DOHH2 (cell line): Measurements from ENCODE around the gene RAB8B.

ENCODE experiments used
- H3F3A ChIP-seq: fragments of 200-600 bp; sonication (generic), shearing (Covaris generic); 2 replicates; pipeline ENCODE4 v1.6.0; 2016; ENCODE audit warnings: antibody characterized with exemption, mild to moderate bottlenecking; ENCODE audit not compliant: control insufficient read depth, insufficient read depth
- H3K27ac ChIP-seq: fragments of 200-600 bp; sonication (generic); 2 replicates; pipeline ENCODE4 v1.5.1; 2014; ENCODE audit warnings: low read depth, mild to moderate bottlenecking, low read length, moderate library complexity
- H3K27me3 ChIP-seq: fragments of 200-600 bp; sonication (generic); 2 replicates; pipeline ENCODE4 v1.6.1; 2014; ENCODE audit warnings: mild to moderate bottlenecking, low read length, mixed read lengths; ENCODE audit not compliant: control insufficient read depth
- H3K36me3 ChIP-seq: fragments of 200-600 bp; sonication (generic); 2 replicates; pipeline ENCODE4 v1.6.1; 2014; ENCODE audit warnings: mild to moderate bottlenecking, low read length, moderate library complexity, mixed read lengths; ENCODE audit not compliant: control insufficient read depth
- H3K4me1 ChIP-seq: fragments of 200-600 bp; sonication (generic); 2 replicates; pipeline ENCODE4 v1.6.1; 2014; ENCODE audit warnings: mild to moderate bottlenecking, low read length, mixed read lengths; ENCODE audit not compliant: control insufficient read depth
- H3K4me2 ChIP-seq: fragments of 200-600 bp; sonication (generic); 2 replicates; pipeline ENCODE4 v1.6.0; 2014; ENCODE audit warnings: mild to moderate bottlenecking, low read length, moderate library complexity
- H3K4me3 ChIP-seq: fragments of 200-600 bp; sonication (generic); 2 replicates; pipeline ENCODE4 v1.5.1; 2014; ENCODE audit warnings: mild to moderate bottlenecking, low read length, mixed read lengths
- H3K79me2 ChIP-seq: fragments of 200-600 bp; sonication (generic); 2 replicates; pipeline ENCODE4 v1.6.1; 2014; ENCODE audit warnings: mild to moderate bottlenecking, low read length, mixed read lengths; ENCODE audit not compliant: control insufficient read depth
- H3K9me2 ChIP-seq: fragments of 200-600 bp; sonication (generic); replicated peaks from 2 replicates; pipeline ENCODE4 v1.6.1; 2014; ENCODE audit warnings: mild to moderate bottlenecking, low read length, mixed read lengths; ENCODE audit not compliant: control insufficient read depth
- H3K9me3 ChIP-seq: fragments of 200-600 bp; sonication (generic); 2 replicates; pipeline ENCODE4 v1.6.1; 2014; ENCODE audit warnings: antibody characterized with exemption, low read length, mixed read lengths; ENCODE audit not compliant: control insufficient read depth, insufficient read depth
- H4K20me1 ChIP-seq: fragments of 200-600 bp; sonication (generic); 2 replicates; pipeline ENCODE4 v1.6.0; 2014; ENCODE audit warnings: low read depth, mild to moderate bottlenecking, antibody characterized with exemption, low read length, moderate library complexity; ENCODE audit not compliant: control insufficient read depth, insufficient read depth
- CTCF ChIP-seq: fragments of 200-600 bp; sonication (generic); IDR thresholded peaks from one replicate; pipeline ENCODE4 v1.5.1; 2014; ENCODE audit warnings: antibody characterized with exemption, mild to moderate bottlenecking, low read depth, low read length; ENCODE audit not compliant: poor library complexity, severe bottlenecking
- EZH2phosphoT487 ChIP-seq: fragments of 200-600 bp; sonication (generic); IDR thresholded peaks from 2 replicates; pipeline ENCODE4 v1.6.1; 2017; ENCODE audit warnings: borderline replicate concordance, mild to moderate bottlenecking, antibody characterized with exemption, low read length, moderate library complexity, mixed read lengths

The RAB8B gene

GRCh38 chr15:63146684-63147083, 42.7 kb upstream of the RAB8B start:
- no peaks in the 10 kb centered on the region for H3K9me3 ChIP-seq
- no peaks in the 10 kb centered on the region for H3K9me2 ChIP-seq
- no peaks in the 10 kb centered on the region for H3K79me2 ChIP-seq
- no peaks in the 10 kb centered on the region for H4K20me1 ChIP-seq
- TF ChIP-seq CTCF = no peak
- no peak for TF ChIP-seq EZH2phosphoT487
- H3K4me1 ChIP-seq = no peaks in the 10 kb centered on the region
- H3F3A ChIP-seq = no peaks in the 10 kb centered on the region
- H3K27me3 ChIP-seq = no peaks in the 10 kb centered on the region
- H3K4me3 ChIP-seq = no peak overlapping the region
- H3K27ac ChIP-seq = no peak overlapping the region
- no peak overlapping the region for H3K4me2 ChIP-seq
- no peaks in the 10 kb centered on the region for H3K36me3 ChIP-seq

GRCh38 chr15:63151665-63152064, 37.7 kb upstream of the RAB8B start:
- Histone ChIP-seq H3F3A (no peaks in the 10 kb centered on the region), H4K20me1 (no peaks in the 10 kb centered on the region), H3K36me3 (peaks cover 21% of the 10 kb centered on the region), H3K79me2 (peaks cover 13% of the 10 kb centered on the region), H3K27ac (no peak overlapping the region), H3K9me2 (no peaks in the 10 kb centered on the region), H3K4me2 (no peak overlapping the region), H3K27me3 (no peaks in the 10 kb centered on the region), H3K4me1 (peaks cover 13% of the 10 kb centered on the region), H3K9me3 (no peaks in the 10 kb centered on the region), H3K4me3 (no peak overlapping the region)
- TF ChIP-seq EZH2phosphoT487 (no peak), CTCF (no peak)

- peaks cover 26% of the 10 kb centered on the region for H3K36me3 ChIP-seq
- TF ChIP-seq EZH2phosphoT487 = no peak
- TF ChIP-seq CTCF = no peak
- H3F3A ChIP-seq = no peaks in the 10 kb centered on the region
- H3K4me1 ChIP-seq = peaks cover 22% of the 10 kb centered on the region
- no peaks in the 10 kb centered on the region for H3K9me2 ChIP-seq
- no peak overlapping the region for H3K27ac ChIP-seq
- no peaks in the 10 kb centered on the region for H3K27me3 ChIP-seq
- no peaks in the 10 kb centered on the region for H4K20me1 ChIP-seq
- H3K79me2 ChIP-seq = peaks cover 19% of the 10 kb centered on the region
- peak overlapping the region; percentile 93 for H3K4me2 ChIP-seq
- H3K4me3 ChIP-seq = peak overlapping the region; percentile 32; the same call in 1 of the 2 replicates
- H3K9me3 ChIP-seq = no peaks in the 10 kb centered on the region
Observed at GRCh38 chr15:63155486-63155885, 33.9 kb upstream of the RAB8B start.
